Vagina (tissue), 2 donors: ENCODE data around the gene CNTRL. TPM values are rescaled to one million over a fixed set of nuclear protein-coding genes. Genes with fewer than 3 reads are reported as not detected.

Experiments used
- DNase-seq, 2 donors: peaks; one replicate each; pipeline ENCODE4 v3.0.0-alpha.2; 2017; ENCODE audit errors: extremely low spot score in 2 of 2
- H3K27ac ChIP-seq: fragments of 200-600 bp; sonication (generic); one replicate; pipeline ENCODE4 v1.5.1; 2019
- H3K27me3 ChIP-seq: fragments of 200-600 bp; sonication (generic); one replicate; pipeline ENCODE4 v1.5.1; 2019
- H3K36me3 ChIP-seq, 2 donors: fragments of 200-600 bp; sonication (generic); one replicate each; pipeline ENCODE4 v1.5.1; 2017 to 2019
- H3K4me1 ChIP-seq: fragments of 200-600 bp; sonication (generic); one replicate; pipeline ENCODE4 v1.5.1; 2019
- H3K4me3 ChIP-seq, 2 donors: fragments of 200-600 bp; sonication (generic); 1 replicate in 1 of 2; 2 replicates in 1 of 2; pipeline ENCODE4 v1.5.1; 2016 to 2019
- H3K9me3 ChIP-seq: fragments of 200-600 bp; sonication (generic); one replicate; pipeline ENCODE4 v1.5.1; 2019
- POLR2A ChIP-seq, 2 donors: fragments of 450-650 bp; IDR thresholded peaks; one replicate each; pipeline ENCODE4 v1.6.1; 2017; ENCODE audit warnings: antibody characterized with exemption in 2 of 2, mild to moderate bottlenecking in 2 of 2, moderate library complexity in 2 of 2
- POLR2AphosphoS5 ChIP-seq, 2 donors: sonication (generic); formaldehyde crosslinking; IDR thresholded peaks; one replicate each; pipeline ENCODE4 v1.9.0; 2017; ENCODE audit warnings: antibody characterized with exemption in 2 of 2, mild to moderate bottlenecking in 2 of 2, low read depth in 1 of 2; ENCODE audit not compliant: insufficient read depth in 1 of 2
- intact Hi-C: fragments of 100-400 bp; cut with DNase I; formaldehyde crosslinking; loops from one replicate; pipeline ENCODE4 v1.15.1; 2023
- total RNA-seq: library from RNA; depleted of rRNA; stranded (reverse); fragments of >200 nt; gene quantifications from one replicate; pipeline ENCODE4 v1.2.3, GENCODE V29; 2016
- TF ChIP-seq, protein P1 (sequence below), 3 experiments: fragments of 450-650 bp in 2 of 3; fragments of 200-600 bp in 1 of 3; sonication (generic) in 1 of 3; IDR thresholded peaks; one replicate each; pipeline ENCODE4 v1.5.1; 2017 to 2019; ENCODE audit warnings: antibody characterized with exemption in 3 of 3, mild to moderate bottlenecking in 2 of 3, moderate library complexity in 2 of 3

CNTRL gene
- total RNA-seq, 1 donor from 2014 or later: 13.8 TPM

DNA sequence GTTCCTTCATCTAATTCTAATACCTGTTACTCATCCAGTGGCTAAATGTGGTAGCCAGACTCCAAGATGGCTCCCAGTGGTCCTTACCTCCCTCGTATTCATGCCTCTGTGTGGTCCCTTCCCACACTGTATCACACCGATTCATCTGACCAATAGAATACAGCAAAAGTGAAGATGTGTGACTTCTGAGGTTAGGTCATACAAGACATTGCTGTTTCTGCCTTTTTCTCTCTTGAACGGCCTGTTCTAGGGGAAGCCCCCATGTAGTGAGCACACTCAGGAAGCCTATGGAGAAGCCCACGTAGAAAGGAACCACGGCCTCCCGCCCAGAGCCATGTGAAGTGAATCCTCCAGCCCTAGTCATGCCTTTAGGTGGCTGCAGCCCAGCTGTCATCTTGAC, 15.2 kb upstream of the CNTRL start:
- Histone ChIP-seq H3K4me1 (no peaks in the 10 kb centered on the region), H3K9me3 (no peaks in the 10 kb centered on the region), H3K27ac (no peak overlapping the region), H3K36me3 (no peaks in the 10 kb centered on the region), H3K4me3 (no peak overlapping the region), H3K27me3 (no peaks in the 10 kb centered on the region)
- DNase-seq: no peak
- no peak for TF ChIP-seq POLR2A (IDR thresholded peaks at IDR 0.05)
- no peak for TF ChIP-seq POLR2AphosphoS5 (IDR thresholded peaks at IDR 0.05; ENCODE audit: insufficient read depth in 1 of 2, low read depth in 1 of 2)
- intact Hi-C loops: loop anchor here (10.0 kb wide), 1 partner anchor 65 kb away; no protein-coding TSS in a partner anchor

DNA sequence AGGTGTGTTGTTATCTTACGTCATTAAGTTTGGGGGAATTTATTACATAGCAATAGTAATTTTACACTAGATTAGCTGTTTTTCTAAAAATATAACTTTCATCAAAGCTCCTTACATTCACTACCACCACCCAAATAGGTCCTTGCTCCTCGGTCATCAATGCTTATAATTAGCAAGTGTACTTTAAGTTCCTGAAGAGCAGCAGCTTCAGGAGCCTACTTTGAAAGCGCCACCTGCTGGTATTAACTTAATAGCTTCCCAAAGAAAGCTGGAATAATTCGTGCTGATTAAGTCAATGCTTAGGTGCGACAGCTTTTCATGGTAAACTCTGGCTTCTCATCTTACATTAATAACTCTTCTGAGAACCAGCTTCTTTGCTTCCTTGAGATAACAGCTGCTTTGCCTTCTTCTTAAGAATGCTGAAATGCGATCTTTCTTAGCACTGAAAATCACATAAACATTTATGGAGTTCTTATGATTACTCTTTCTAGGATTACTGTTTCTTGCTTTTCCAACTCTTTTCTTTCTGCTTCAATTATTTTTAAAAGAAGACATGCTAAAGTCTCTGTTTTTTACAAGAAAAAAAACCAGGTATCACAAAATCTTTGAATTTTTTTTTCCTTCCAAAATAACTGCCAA, 14.6 kb upstream of the CNTRL start:
- intact Hi-C loops: loop anchor here (10.0 kb wide), 1 partner anchor 65 kb away; no protein-coding TSS in a partner anchor

GRCh38 chr9:121066850-121067249, 7.9 kb upstream of the CNTRL start:
- TF ChIP-seq, protein P1, sequence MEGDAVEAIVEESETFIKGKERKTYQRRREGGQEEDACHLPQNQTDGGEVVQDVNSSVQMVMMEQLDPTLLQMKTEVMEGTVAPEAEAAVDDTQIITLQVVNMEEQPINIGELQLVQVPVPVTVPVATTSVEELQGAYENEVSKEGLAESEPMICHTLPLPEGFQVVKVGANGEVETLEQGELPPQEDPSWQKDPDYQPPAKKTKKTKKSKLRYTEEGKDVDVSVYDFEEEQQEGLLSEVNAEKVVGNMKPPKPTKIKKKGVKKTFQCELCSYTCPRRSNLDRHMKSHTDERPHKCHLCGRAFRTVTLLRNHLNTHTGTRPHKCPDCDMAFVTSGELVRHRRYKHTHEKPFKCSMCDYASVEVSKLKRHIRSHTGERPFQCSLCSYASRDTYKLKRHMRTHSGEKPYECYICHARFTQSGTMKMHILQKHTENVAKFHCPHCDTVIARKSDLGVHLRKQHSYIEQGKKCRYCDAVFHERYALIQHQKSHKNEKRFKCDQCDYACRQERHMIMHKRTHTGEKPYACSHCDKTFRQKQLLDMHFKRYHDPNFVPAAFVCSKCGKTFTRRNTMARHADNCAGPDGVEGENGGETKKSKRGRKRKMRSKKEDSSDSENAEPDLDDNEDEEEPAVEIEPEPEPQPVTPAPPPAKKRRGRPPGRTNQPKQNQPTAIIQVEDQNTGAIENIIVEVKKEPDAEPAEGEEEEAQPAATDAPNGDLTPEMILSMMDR (IDR thresholded peaks at IDR 0.05): no peak
- TF ChIP-seq POLR2A (IDR thresholded peaks at IDR 0.05) (no peak), POLR2AphosphoS5 (IDR thresholded peaks at IDR 0.05; ENCODE audit: insufficient read depth in 1 of 2, low read depth in 1 of 2) (no peak)
- no peaks in the 10 kb centered on the region for H3K4me1 ChIP-seq
- no peaks in the 10 kb centered on the region for H3K9me3 ChIP-seq
- intact Hi-C loops: no loop called here
- H3K4me3 ChIP-seq: no peak overlapping the region
- no peak overlapping the region for H3K27ac ChIP-seq
- no peak for DNase-seq
- no peaks in the 10 kb centered on the region for H3K27me3 ChIP-seq
- no peaks in the 10 kb centered on the region for H3K36me3 ChIP-seq

More for the DNA sequence above, 14.6 kb upstream of the CNTRL start:
- H3K4me1 ChIP-seq: no peaks in the 10 kb centered on the region
- TF ChIP-seq, protein P1 (IDR thresholded peaks at IDR 0.05): peak; percentile 51 to 64 (median 62)
- TF ChIP-seq POLR2AphosphoS5 (IDR thresholded peaks at IDR 0.05; ENCODE audit: insufficient read depth in 1 of 2, low read depth in 1 of 2): no peak
- TF ChIP-seq POLR2A (IDR thresholded peaks at IDR 0.05): no peak
- no peak overlapping the region for H3K27ac ChIP-seq
- no peak overlapping the region for H3K4me3 ChIP-seq
- H3K36me3 ChIP-seq: no peaks in the 10 kb centered on the region
- H3K9me3 ChIP-seq: no peaks in the 10 kb centered on the region
- DNase-seq: no peak
- no peaks in the 10 kb centered on the region for H3K27me3 ChIP-seq

- H3K27me3 ChIP-seq: no peaks in the 10 kb centered on the region
- no peak overlapping the region for H3K4me3 ChIP-seq
- no peaks in the 10 kb centered on the region for H3K36me3 ChIP-seq
- TF ChIP-seq POLR2AphosphoS5 (IDR thresholded peaks at IDR 0.05; ENCODE audit: insufficient read depth in 1 of 2, low read depth in 1 of 2) (no peak), POLR2A (IDR thresholded peaks at IDR 0.05) (no peak)
- intact Hi-C loops: no loop called here
- H3K27ac ChIP-seq: no peak overlapping the region
- H3K9me3 ChIP-seq: no peaks in the 10 kb centered on the region
- DNase-seq: no peak
- H3K4me1 ChIP-seq: peaks cover 4% of the 10 kb centered on the region
Observed at GRCh38 chr9:121067640-121068039, 7.1 kb upstream of the CNTRL start.

DNA sequence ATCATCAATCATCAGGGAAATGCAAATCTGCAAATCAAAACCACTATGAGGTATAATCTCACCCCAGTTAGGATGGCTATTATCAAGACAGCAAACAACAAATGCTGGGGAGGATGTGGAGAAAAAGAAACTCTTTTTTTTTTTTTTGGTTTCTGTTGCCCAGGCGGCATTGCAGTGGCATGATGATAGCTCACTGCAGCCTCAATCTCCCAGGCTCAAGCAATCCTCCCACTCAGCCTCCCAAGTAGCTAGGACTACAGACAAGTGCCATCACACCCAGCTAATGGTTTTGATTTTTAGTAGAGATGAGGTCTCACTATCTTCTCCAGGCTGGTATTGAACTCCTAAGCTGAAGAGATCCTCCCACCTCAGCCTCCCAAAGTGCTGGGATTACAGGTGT, 5.4 kb upstream of the CNTRL start:
- intact Hi-C loops: no loop called here

More for the DNA sequence above, 5.4 kb upstream of the CNTRL start:
- H3K27me3 ChIP-seq: no peaks in the 10 kb centered on the region
- H3K36me3 ChIP-seq: no peaks in the 10 kb centered on the region
- no peak for DNase-seq
- peaks cover 21% of the 10 kb centered on the region for H3K4me1 ChIP-seq
- H3K4me3 ChIP-seq: no peak overlapping the region
- H3K9me3 ChIP-seq: no peaks in the 10 kb centered on the region
- TF ChIP-seq, protein P1 (IDR thresholded peaks at IDR 0.05): no peak
- TF ChIP-seq POLR2A (IDR thresholded peaks at IDR 0.05): no peak
- TF ChIP-seq POLR2AphosphoS5 (IDR thresholded peaks at IDR 0.05; ENCODE audit: insufficient read depth in 1 of 2, low read depth in 1 of 2): no peak
- H3K27ac ChIP-seq: no peak overlapping the region
